ENCODE measurements around the gene MAPK8.

The MAPK8 gene

GRCh38 chr10:48382982-48383381, 76.5 kb downstream of the MAPK8 start:
- CTCF ChIA-PET = interaction anchor here (1.2 to 2.4 kb wide), 4 partner anchors 9 to 273 kb away, joined by 3 to 15 read pairs (median 4); no protein-coding TSS in a partner anchor
- no peak for TF ChIP-seq CTCF (IDR thresholded peaks at IDR 0.05; ENCODE audit: control extremely low read depth, extremely low read depth, low read depth, missing control alignments)
- no peak for DNase-seq (ENCODE audit: extremely low spot score)
- POLR2A ChIA-PET = no interaction called here

GRCh38 chr10:48383393-48383792, 76.9 kb downstream of the MAPK8 start:
- CTCF ChIA-PET = interaction anchor here (1.3 to 2.4 kb wide), 3 partner anchors 9 to 20 kb away, joined by 4 to 15 read pairs (median 5); no protein-coding TSS in a partner anchor
- no peak for DNase-seq (ENCODE audit: extremely low spot score)
- POLR2A ChIA-PET = no interaction called here
- no peak for TF ChIP-seq CTCF (IDR thresholded peaks at IDR 0.05; ENCODE audit: control extremely low read depth, extremely low read depth, low read depth, missing control alignments)

GRCh38 chr10:48384699-48384982, 78.2 kb downstream of the MAPK8 start:
- POLR2A ChIA-PET = no interaction called here
- CTCF ChIA-PET = interaction anchor here (1.4 kb wide), 1 partner anchor 15 kb away, joined by 5 read pairs; no protein-coding TSS in a partner anchor
- no peak for DNase-seq (ENCODE audit: extremely low spot score)
- no peak for TF ChIP-seq CTCF (IDR thresholded peaks at IDR 0.05; ENCODE audit: control extremely low read depth, extremely low read depth, low read depth, missing control alignments)

GRCh38 chr10:48389272-48389671, 82.8 kb downstream of the MAPK8 start:
- TF ChIP-seq CTCF (IDR thresholded peaks at IDR 0.05; ENCODE audit: control extremely low read depth, extremely low read depth, low read depth, missing control alignments) = no peak
- no peak for DNase-seq (ENCODE audit: extremely low spot score)
- ChIA-PET CTCF (no interaction called here), POLR2A (no interaction called here)

GRCh38 chr10:48389846-48390557, 83.5 kb downstream of the MAPK8 start:
- ChIA-PET POLR2A (no interaction called here), CTCF (interaction anchor here (1.0 to 1.2 kb wide), 3 partner anchors 26 to 65 kb away, joined by 3 read pairs; no protein-coding TSS in a partner anchor)
- DNase-seq (ENCODE audit: extremely low spot score) = no peak
- no peak for TF ChIP-seq CTCF (IDR thresholded peaks at IDR 0.05; ENCODE audit: control extremely low read depth, extremely low read depth, low read depth, missing control alignments)

GRCh38 chr10:48390558-48390871, 84.0 kb downstream of the MAPK8 start:
- POLR2A ChIA-PET = no interaction called here
- CTCF ChIA-PET = interaction anchor here (1.0 to 1.2 kb wide), 3 partner anchors 27 to 64 kb away, joined by 3 read pairs; no protein-coding TSS in a partner anchor
- TF ChIP-seq CTCF (IDR thresholded peaks at IDR 0.05; ENCODE audit: control extremely low read depth, extremely low read depth, low read depth, missing control alignments) = no peak
- DNase-seq (ENCODE audit: extremely low spot score) = no peak
